ENCODE data around the gene CDKAL1. TPM values are rescaled to one million over a fixed set of nuclear protein-coding genes. Genes with fewer than 3 reads are reported as not detected.

Gene CDKAL1
- total and polyA plus RNA-seq, 2 of the 8 experiments (the other 6 are each of a cell fraction or from before 2014, with no cell fraction given), result 8.4 to 24.6 TPM

- no peak for TF ChIP-seq POLR2A (IDR thresholded peaks at IDR 0.05; ENCODE audit: control extremely low read depth in 1 of 2, low read depth in 2 of 2, low read length in 2 of 2)
These were observed 313.6 kb downstream of the CDKAL1 start (continued) for GRCh38 chr6:20847904-20848303.

Data from H1 (cell line).